Measurements from ENCODE around the gene DUSP16. TPM values are rescaled to one million over a fixed set of nuclear protein-coding genes. Genes with fewer than 3 reads are reported as not detected.

Gene DUSP16
- total and polyA plus RNA-seq, 2 experiments from 2014 or later = 11.7 to 59.4 TPM

DNA sequence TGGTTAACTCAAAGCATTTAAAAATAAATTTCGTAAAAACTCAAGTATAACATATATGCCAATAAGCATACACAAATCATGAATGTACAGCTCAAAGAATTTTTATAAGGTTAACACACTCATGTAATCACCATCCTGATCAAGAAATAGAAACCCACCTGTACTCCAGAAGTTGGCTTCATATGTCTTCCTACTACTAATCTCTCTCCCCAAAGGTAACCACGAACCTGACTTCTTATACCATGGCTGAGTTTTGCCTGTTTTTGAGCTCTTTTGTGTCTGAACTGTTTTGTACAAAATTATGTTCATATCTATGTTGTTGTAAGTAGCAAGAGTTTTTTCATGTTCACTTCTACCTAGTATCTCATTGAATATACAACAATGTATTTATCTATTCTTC, 18.7 kb downstream of the DUSP16 start (continued):
- TF ChIP-seq, protein P1, sequence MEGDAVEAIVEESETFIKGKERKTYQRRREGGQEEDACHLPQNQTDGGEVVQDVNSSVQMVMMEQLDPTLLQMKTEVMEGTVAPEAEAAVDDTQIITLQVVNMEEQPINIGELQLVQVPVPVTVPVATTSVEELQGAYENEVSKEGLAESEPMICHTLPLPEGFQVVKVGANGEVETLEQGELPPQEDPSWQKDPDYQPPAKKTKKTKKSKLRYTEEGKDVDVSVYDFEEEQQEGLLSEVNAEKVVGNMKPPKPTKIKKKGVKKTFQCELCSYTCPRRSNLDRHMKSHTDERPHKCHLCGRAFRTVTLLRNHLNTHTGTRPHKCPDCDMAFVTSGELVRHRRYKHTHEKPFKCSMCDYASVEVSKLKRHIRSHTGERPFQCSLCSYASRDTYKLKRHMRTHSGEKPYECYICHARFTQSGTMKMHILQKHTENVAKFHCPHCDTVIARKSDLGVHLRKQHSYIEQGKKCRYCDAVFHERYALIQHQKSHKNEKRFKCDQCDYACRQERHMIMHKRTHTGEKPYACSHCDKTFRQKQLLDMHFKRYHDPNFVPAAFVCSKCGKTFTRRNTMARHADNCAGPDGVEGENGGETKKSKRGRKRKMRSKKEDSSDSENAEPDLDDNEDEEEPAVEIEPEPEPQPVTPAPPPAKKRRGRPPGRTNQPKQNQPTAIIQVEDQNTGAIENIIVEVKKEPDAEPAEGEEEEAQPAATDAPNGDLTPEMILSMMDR (conservative IDR thresholded peaks at IDR 0.05; ENCODE audit: low read depth in 2 of 2) = no peak
- TF ChIP-seq NANOG (IDR thresholded peaks at IDR 0.05; ENCODE audit: borderline replicate concordance) = no peak

- Mint-ChIP-seq H3K27ac (no peak overlapping the region; the same call in 1 of the 2 replicates), H3K36me3 (ENCODE audit: low read depth) (peaks cover 14% of the 10 kb centered on the region; the same call in 2 of the 3 replicates), H3K4me3 (no peak overlapping the region), H3K4me1 (peaks cover 26% of the 10 kb centered on the region), H3K9me3 (no peaks in the 10 kb centered on the region), H3K27me3 (ENCODE audit: insufficient read depth, low read depth, poor library complexity) (no peaks in the 10 kb centered on the region)
- Histone ChIP-seq H3K4me3 (no peak overlapping the region), H3K4me1 (ENCODE audit: insufficient read depth) (peaks cover 15% of the 10 kb centered on the region; the same call in 1 of the 2 replicates), H3K4me2 (no peak overlapping the region), H3K9me2 (ENCODE audit: insufficient read depth) (no peaks in the 10 kb centered on the region), H3K27ac (ENCODE audit: low read depth) (no peak overlapping the region), H4K20me1 (replicated peaks; ENCODE audit: insufficient read depth) (peaks cover 7% of the 10 kb centered on the region), H3K36me3 (ENCODE audit: insufficient read depth) (0 out of 2 replicates have a peak, but pooled peaks cover 8% of the 10 kb centered on the region), H3K27me3 (ENCODE audit: insufficient read depth) (no peaks in the 10 kb centered on the region), H3F3A (replicated peaks; ENCODE audit: low read depth) (no peaks in the 10 kb centered on the region), H2AFZ (no peak overlapping the region), H3K79me2 (replicated peaks; ENCODE audit: insufficient read depth) (peaks cover 87% of the 10 kb centered on the region)
- no peak for ATAC-seq
- no peak for DNase-seq (ENCODE audit: low spot score)
- no peak for TF ChIP-seq JUNB (IDR thresholded peaks at IDR 0.05; ENCODE audit: unreplicated experiment)
- no peak for TF ChIP-seq ZNF331 (CRISPR knock-in tag; IDR thresholded peaks at IDR 0.05; ENCODE audit: low read depth)
- TF ChIP-seq, protein P2, sequence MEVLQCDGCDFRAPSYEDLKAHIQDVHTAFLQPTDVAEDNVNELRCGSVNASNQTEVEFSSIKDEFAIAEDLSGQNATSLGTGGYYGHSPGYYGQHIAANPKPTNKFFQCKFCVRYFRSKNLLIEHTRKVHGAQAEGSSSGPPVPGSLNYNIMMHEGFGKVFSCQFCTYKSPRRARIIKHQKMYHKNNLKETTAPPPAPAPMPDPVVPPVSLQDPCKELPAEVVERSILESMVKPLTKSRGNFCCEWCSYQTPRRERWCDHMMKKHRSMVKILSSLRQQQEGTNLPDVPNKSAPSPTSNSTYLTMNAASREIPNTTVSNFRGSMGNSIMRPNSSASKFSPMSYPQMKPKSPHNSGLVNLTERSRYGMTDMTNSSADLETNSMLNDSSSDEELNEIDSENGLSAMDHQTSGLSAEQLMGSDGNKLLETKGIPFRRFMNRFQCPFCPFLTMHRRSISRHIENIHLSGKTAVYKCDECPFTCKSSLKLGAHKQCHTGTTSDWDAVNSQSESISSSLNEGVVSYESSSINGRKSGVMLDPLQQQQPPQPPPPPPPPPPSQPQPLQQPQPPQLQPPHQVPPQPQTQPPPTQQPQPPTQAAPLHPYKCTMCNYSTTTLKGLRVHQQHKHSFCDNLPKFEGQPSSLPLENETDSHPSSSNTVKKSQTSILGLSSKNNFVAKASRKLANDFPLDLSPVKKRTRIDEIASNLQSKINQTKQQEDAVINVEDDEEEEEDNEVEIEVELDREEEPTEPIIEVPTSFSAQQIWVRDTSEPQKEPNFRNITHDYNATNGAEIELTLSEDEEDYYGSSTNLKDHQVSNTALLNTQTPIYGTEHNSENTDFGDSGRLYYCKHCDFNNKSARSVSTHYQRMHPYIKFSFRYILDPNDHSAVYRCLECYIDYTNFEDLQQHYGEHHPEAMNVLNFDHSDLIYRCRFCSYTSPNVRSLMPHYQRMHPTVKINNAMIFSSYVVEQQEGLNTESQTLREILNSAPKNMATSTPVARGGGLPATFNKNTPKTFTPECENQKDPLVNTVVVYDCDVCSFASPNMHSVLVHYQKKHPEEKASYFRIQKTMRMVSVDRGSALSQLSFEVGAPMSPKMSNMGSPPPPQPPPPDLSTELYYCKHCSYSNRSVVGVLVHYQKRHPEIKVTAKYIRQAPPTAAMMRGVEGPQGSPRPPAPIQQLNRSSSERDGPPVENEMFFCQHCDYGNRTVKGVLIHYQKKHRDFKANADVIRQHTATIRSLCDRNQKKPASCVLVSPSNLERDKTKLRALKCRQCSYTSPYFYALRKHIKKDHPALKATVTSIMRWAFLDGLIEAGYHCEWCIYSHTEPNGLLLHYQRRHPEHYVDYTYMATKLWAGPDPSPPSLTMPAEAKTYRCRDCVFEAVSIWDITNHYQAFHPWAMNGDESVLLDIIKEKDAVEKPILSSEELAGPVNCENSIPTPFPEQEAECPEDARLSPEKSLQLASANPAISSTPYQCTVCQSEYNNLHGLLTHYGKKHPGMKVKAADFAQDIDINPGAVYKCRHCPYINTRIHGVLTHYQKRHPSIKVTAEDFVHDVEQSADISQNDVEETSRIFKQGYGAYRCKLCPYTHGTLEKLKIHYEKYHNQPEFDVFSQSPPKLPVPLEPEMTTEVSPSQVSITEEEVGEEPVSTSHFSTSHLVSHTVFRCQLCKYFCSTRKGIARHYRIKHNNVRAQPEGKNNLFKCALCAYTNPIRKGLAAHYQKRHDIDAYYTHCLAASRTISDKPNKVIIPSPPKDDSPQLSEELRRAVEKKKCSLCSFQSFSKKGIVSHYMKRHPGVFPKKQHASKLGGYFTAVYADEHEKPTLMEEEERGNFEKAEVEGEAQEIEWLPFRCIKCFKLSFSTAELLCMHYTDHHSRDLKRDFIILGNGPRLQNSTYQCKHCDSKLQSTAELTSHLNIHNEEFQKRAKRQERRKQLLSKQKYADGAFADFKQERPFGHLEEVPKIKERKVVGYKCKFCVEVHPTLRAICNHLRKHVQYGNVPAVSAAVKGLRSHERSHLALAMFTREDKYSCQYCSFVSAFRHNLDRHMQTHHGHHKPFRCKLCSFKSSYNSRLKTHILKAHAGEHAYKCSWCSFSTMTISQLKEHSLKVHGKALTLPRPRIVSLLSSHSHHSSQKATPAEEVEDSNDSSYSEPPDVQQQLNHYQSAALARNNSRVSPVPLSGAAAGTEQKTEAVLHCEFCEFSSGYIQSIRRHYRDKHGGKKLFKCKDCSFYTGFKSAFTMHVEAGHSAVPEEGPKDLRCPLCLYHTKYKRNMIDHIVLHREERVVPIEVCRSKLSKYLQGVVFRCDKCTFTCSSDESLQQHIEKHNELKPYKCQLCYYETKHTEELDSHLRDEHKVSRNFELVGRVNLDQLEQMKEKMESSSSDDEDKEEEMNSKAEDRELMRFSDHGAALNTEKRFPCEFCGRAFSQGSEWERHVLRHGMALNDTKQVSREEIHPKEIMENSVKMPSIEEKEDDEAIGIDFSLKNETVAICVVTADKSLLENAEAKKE (CRISPR knock-in tag; IDR thresholded peaks at IDR 0.05) = no peak
- TF ChIP-seq REST (IDR thresholded peaks at IDR 0.05; ENCODE audit: unreplicated experiment) = no peak
- TF ChIP-seq EZH2phosphoT487 (IDR thresholded peaks at IDR 0.05; ENCODE audit: unreplicated experiment) = no peak
- TF ChIP-seq STAT1 (IDR thresholded peaks at IDR 0.05; ENCODE audit: unreplicated experiment) = no peak
- TF ChIP-seq EZH2 (IDR thresholded peaks at IDR 0.05; ENCODE audit: low read depth, unreplicated experiment) = no peak
- TF ChIP-seq CREB1 (CRISPR knock-in tag; IDR thresholded peaks at IDR 0.05; ENCODE audit: low read depth) = no peak
- TF ChIP-seq, protein P3, sequence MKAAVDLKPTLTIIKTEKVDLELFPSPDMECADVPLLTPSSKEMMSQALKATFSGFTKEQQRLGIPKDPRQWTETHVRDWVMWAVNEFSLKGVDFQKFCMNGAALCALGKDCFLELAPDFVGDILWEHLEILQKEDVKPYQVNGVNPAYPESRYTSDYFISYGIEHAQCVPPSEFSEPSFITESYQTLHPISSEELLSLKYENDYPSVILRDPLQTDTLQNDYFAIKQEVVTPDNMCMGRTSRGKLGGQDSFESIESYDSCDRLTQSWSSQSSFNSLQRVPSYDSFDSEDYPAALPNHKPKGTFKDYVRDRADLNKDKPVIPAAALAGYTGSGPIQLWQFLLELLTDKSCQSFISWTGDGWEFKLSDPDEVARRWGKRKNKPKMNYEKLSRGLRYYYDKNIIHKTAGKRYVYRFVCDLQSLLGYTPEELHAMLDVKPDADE (IDR thresholded peaks at IDR 0.05) = no peak
- TF ChIP-seq NANOG (IDR thresholded peaks at IDR 0.05; ENCODE audit: borderline replicate concordance) = no peak
- TF ChIP-seq POLR2AphosphoS5 (IDR thresholded peaks at IDR 0.05; ENCODE audit: low read depth) = no peak
- TF ChIP-seq ZNF114 (CRISPR knock-in tag; IDR thresholded peaks at IDR 0.05) = no peak
These were observed 19.7 kb downstream of the DUSP16 start for GRCh38 chr12:12542964-12543363.

Data from GM23338 (cell line).